SU-DHL-6 (cell line): ENCODE data around the gene ITFG2.
"Not testable (repeated sequence)": the region's sequence is repeated elsewhere in the genome, so short reads cannot be mapped to it uniquely, and the experiment has no call there.

Experiments used
- H2AFZ ChIP-seq: fragments of 200-600 bp; sonication (generic); 2 replicates; pipeline ENCODE4 v1.6.1; 2014; ENCODE audit warnings: low read depth, mild to moderate bottlenecking, moderate library complexity, mixed read lengths, antibody characterized with exemption, low read length; ENCODE audit not compliant: severe bottlenecking
- H3F3A ChIP-seq: fragments of 200-600 bp; shearing (Covaris generic); 2 replicates; pipeline ENCODE4 v1.6.0; 2016; ENCODE audit warnings: antibody characterized with exemption, mild to moderate bottlenecking; ENCODE audit not compliant: insufficient read depth
- H3K27ac ChIP-seq: fragments of 200-600 bp; sonication (generic); 2 replicates; pipeline ENCODE4 v1.5.1; 2016; ENCODE audit warnings: low read depth, mild to moderate bottlenecking, low read length, moderate library complexity, mixed read lengths
- H3K27me3 ChIP-seq: fragments of 200-600 bp; sonication (generic), shearing (Covaris generic); 2 replicates; pipeline ENCODE4 v1.6.0; 2014; ENCODE audit warnings: mild to moderate bottlenecking, low read length
- H3K36me3 ChIP-seq: fragments of 200-600 bp; sonication (generic); 2 replicates; pipeline ENCODE4 v1.6.1; 2014; ENCODE audit warnings: mild to moderate bottlenecking, low read length, mixed read lengths
- H3K4me2 ChIP-seq: fragments of 300-600, 200-600 bp; shearing (Covaris generic), sonication (generic); 2 replicates; pipeline ENCODE4 v1.6.0; 2014; ENCODE audit warnings: low read length, low read depth, mild to moderate bottlenecking; ENCODE audit not compliant: poor library complexity, severe bottlenecking
- H3K4me3 ChIP-seq: fragments of 200-600 bp; sonication (generic); 2 replicates; pipeline ENCODE4 v1.5.1; 2014; ENCODE audit warnings: antibody characterized with exemption, low read length, mild to moderate bottlenecking, mixed read lengths; ENCODE audit not compliant: insufficient read depth, poor library complexity, severe bottlenecking
- H3K79me2 ChIP-seq: fragments of 200-600 bp; sonication (generic); 2 replicates; pipeline ENCODE4 v1.6.1; 2014; ENCODE audit warnings: mild to moderate bottlenecking, low read length, moderate library complexity; ENCODE audit not compliant: insufficient read depth
- H3K9ac ChIP-seq: fragments of 200-600 bp; sonication (generic); 2 replicates; pipeline ENCODE4 v1.7.0; 2014; ENCODE audit warnings: mild to moderate bottlenecking, low read length
- H3K9me2 ChIP-seq: fragments of 200-600 bp; sonication (generic); replicated peaks from 2 replicates; pipeline ENCODE4 v1.6.1; 2014; ENCODE audit warnings: low read length; ENCODE audit not compliant: insufficient read depth
- H3K9me3 ChIP-seq: fragments of 200-600 bp; sonication (generic); 2 replicates; pipeline ENCODE4 v1.6.1; 2014; ENCODE audit warnings: low read length, mixed read lengths; ENCODE audit not compliant: insufficient read depth
- H4K20me1 ChIP-seq: fragments of 200-600 bp; sonication (generic); 2 replicates; pipeline ENCODE4 v1.6.1; 2014; ENCODE audit warnings: low read depth, mild to moderate bottlenecking, antibody characterized with exemption, low read length, moderate library complexity, mixed read lengths
- CTCF ChIP-seq: fragments of 200-600 bp; sonication (generic); IDR thresholded peaks from one replicate; pipeline ENCODE4 v1.5.1; 2017; ENCODE audit warnings: antibody characterized with exemption, mild to moderate bottlenecking, low read length, moderate library complexity; ENCODE audit not compliant: insufficient read depth, poor library complexity, severe bottlenecking
- EZH2phosphoT487 ChIP-seq: fragments of 200-600 bp; sonication (generic), shearing (Covaris generic); conservative IDR thresholded peaks from 2 replicates; pipeline ENCODE4 v1.6.1; 2018; ENCODE audit warnings: mild to moderate bottlenecking, antibody characterized with exemption, low read length, moderate library complexity, mixed read lengths

Gene ITFG2

GRCh38 chr12:2860170-2860569 lies 47.7 kb downstream of the ITFG2 start:
- no peak for TF ChIP-seq CTCF
- TF ChIP-seq EZH2phosphoT487, result no peak
- Histone ChIP-seq H3K36me3 (peaks cover 14% of the 10 kb centered on the region; the same call in 1 of the 2 replicates), H3K27ac (no peak overlapping the region), H4K20me1 (no peaks in the 10 kb centered on the region), H3K9ac (no peak overlapping the region), H3K4me2 (no peak overlapping the region), H2AFZ (no peak overlapping the region), H3F3A (peaks cover 9% of the 10 kb centered on the region; the same call in 1 of the 2 replicates), H3K79me2 (no peaks in the 10 kb centered on the region), H3K9me2 (no peaks in the 10 kb centered on the region), H3K4me3 (no peak overlapping the region), H3K9me3 (no peaks in the 10 kb centered on the region), H3K27me3 (no peaks in the 10 kb centered on the region)

- TF ChIP-seq CTCF, result no peak
- no peak for TF ChIP-seq EZH2phosphoT487
- Histone ChIP-seq H3F3A (peaks cover 9% of the 10 kb centered on the region; the same call in 1 of the 2 replicates), H3K36me3 (peaks cover 15% of the 10 kb centered on the region; the same call in 1 of the 2 replicates)
These were observed 50.4 kb downstream of the ITFG2 start for GRCh38 chr12:2862876-2863275.

GRCh38 chr12:2863402-2863801 lies 50.9 kb downstream of the ITFG2 start:
- not testable (repeated sequence) for H3K4me3 ChIP-seq, H3K9me3 ChIP-seq, H3K27ac ChIP-seq, H3K9ac ChIP-seq, H2AFZ ChIP-seq, H3K4me2 ChIP-seq, H3K27me3 ChIP-seq, H3K79me2 ChIP-seq, H3K9me2 ChIP-seq, H3F3A ChIP-seq, H4K20me1 ChIP-seq
- H3K36me3 ChIP-seq, result peaks cover 18% of the 10 kb centered on the region; the same call in 1 of the 2 replicates

More at GRCh38 chr12:2862876-2863275, 50.4 kb downstream of the ITFG2 start:
- H3K4me3 ChIP-seq, result no peak overlapping the region
- no peaks in the 10 kb centered on the region for H3K9me2 ChIP-seq
- no peak overlapping the region for H3K27ac ChIP-seq
- no peaks in the 10 kb centered on the region for H4K20me1 ChIP-seq
- no peaks in the 10 kb centered on the region for H3K27me3 ChIP-seq
- H3K79me2 ChIP-seq, result no peaks in the 10 kb centered on the region
- no peak overlapping the region for H3K4me2 ChIP-seq
- H3K9me3 ChIP-seq, result no peaks in the 10 kb centered on the region
- H2AFZ ChIP-seq, result no peak overlapping the region
- no peak overlapping the region for H3K9ac ChIP-seq

- H3K9me3 ChIP-seq, result no peaks in the 10 kb centered on the region
- H3K36me3 ChIP-seq, result peaks cover 24% of the 10 kb centered on the region; the same call in 1 of the 2 replicates
These were observed 51.7 kb downstream of the ITFG2 start for GRCh38 chr12:2864198-2864597.

GRCh38 chr12:2868986-2869632 lies 56.6 kb downstream of the ITFG2 start:
- not testable (repeated sequence) for H3K4me2 ChIP-seq, H3K27ac ChIP-seq, H3K9me2 ChIP-seq, H3K9ac ChIP-seq, H3K9me3 ChIP-seq, H2AFZ ChIP-seq, H3K27me3 ChIP-seq, H3F3A ChIP-seq, H3K4me3 ChIP-seq, H4K20me1 ChIP-seq
- peaks cover 21% of the 10 kb centered on the region for H3K79me2 ChIP-seq
- H3K36me3 ChIP-seq, result peaks cover 24% of the 10 kb centered on the region

More at GRCh38 chr12:2864198-2864597, 51.7 kb downstream of the ITFG2 start:
- H3K27me3 ChIP-seq, result no peaks in the 10 kb centered on the region
- H3K4me2 ChIP-seq, result no peak overlapping the region
- H3K79me2 ChIP-seq, result no peaks in the 10 kb centered on the region
- H2AFZ ChIP-seq, result no peak overlapping the region
- no peak overlapping the region for H3K27ac ChIP-seq
- no peaks in the 10 kb centered on the region for H4K20me1 ChIP-seq
- H3F3A ChIP-seq, result peaks cover 9% of the 10 kb centered on the region; the same call in 1 of the 2 replicates
- no peak overlapping the region for H3K4me3 ChIP-seq
- no peaks in the 10 kb centered on the region for H3K9me2 ChIP-seq
- TF ChIP-seq EZH2phosphoT487, result no peak
- no peak for TF ChIP-seq CTCF
- H3K9ac ChIP-seq, result no peak overlapping the region
